Suprapubic skin (tissue), 4 donors: ENCODE results near the gene DLGAP4.

ENCODE experiments used
- CTCF ChIP-seq, 2 donors: fragments of 200-600 bp in 1 of 2; fragments of 450-650 bp in 1 of 2; sonication (generic) in 1 of 2; IDR thresholded peaks; one replicate each; pipeline ENCODE4 v1.5.1; 2016 to 2019; ENCODE audit warnings: antibody characterized with exemption in 2 of 2, mild to moderate bottlenecking in 1 of 2, moderate library complexity in 1 of 2
- EP300 ChIP-seq: sonication (generic); formaldehyde crosslinking; IDR thresholded peaks from one replicate; pipeline ENCODE4 v1.6.1; 2017; ENCODE audit warnings: antibody characterized with exemption
- POLR2A ChIP-seq, 2 donors: fragments of 450-650 bp; IDR thresholded peaks; one replicate each; pipeline ENCODE4 v1.6.1; 2017; ENCODE audit warnings: antibody characterized with exemption in 2 of 2, mild to moderate bottlenecking in 2 of 2, moderate library complexity in 2 of 2
- POLR2AphosphoS5 ChIP-seq, 3 donors: sonication (generic); formaldehyde crosslinking; IDR thresholded peaks; one replicate each; pipeline ENCODE4 v1.6.1; 2017; ENCODE audit warnings: antibody characterized with exemption in 3 of 3

GRCh38 chr20:36576081-36576445 is 269.9 kb downstream of the DLGAP4 start:
- no peak for TF ChIP-seq CTCF (IDR thresholded peaks at IDR 0.05)
- no peak for TF ChIP-seq EP300
- no peak for TF ChIP-seq POLR2AphosphoS5 (IDR thresholded peaks at IDR 0.05)
- no peak for TF ChIP-seq POLR2A (IDR thresholded peaks at IDR 0.05)
